GM12892 (cell line): ENCODE measurements around the gene IKZF1.

Experiments used
- POLR2A ChIP-seq: IDR thresholded peaks from 2 replicates; pipeline ENCODE4 v1.6.1; 2011; ENCODE audit warnings: low read depth, low read length, control low read depth
- POLR2AphosphoS5 ChIP-seq: IDR thresholded peaks from 2 replicates; pipeline ENCODE4 v1.6.1; 2011; ENCODE audit warnings: low read depth, low read length, control low read depth
- TAF1 ChIP-seq: IDR thresholded peaks from 2 replicates; pipeline ENCODE4 v1.6.1; 2011; ENCODE audit warnings: low read depth, mild to moderate bottlenecking, control low read depth, low read length, borderline replicate concordance

- TF ChIP-seq POLR2AphosphoS5 (no peak), TAF1 (no peak), POLR2A (no peak)
These were observed 36.9 kb upstream of the IKZF1 start for GRCh38 chr7:50267525-50268041.
